B cell (primary cell): ENCODE data around the gene DAG1.

Experiments used
- EZH2 ChIP-seq: IDR thresholded peaks from 2 replicates; pipeline ENCODE4 v1.6.1; 2012; ENCODE audit warnings: borderline replicate concordance, low read depth, mild to moderate bottlenecking, moderate library complexity, low read length; ENCODE audit not compliant: insufficient read depth, poor library complexity, severe bottlenecking
- TF ChIP-seq, protein P1 (sequence below): fragments of 200-600 bp; IDR thresholded peaks from one replicate; pipeline ENCODE4 v1.8.0; 2022; ENCODE audit warnings: antibody characterized with exemption, mild to moderate bottlenecking

DNA sequence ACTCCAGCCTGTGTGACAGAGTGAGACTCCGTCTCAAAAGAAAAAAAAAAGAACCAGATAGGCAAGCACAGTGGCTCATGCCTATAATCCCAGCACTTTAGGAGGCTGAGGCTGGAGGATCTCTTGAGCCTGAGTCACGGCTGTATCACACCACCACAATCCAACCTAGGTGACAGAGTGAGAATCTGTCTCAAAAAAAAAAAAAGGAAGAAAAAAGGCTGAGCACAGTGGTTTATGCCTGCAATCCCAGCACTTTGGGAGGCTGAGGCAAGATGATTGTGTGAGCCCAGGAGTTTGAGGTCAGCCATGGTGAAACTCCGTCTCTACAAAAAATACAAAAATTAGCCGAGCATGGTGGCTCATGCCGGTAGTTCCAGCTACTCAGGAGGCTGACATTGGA, 35.3 kb upstream of the DAG1 start:
- TF ChIP-seq, protein P1, sequence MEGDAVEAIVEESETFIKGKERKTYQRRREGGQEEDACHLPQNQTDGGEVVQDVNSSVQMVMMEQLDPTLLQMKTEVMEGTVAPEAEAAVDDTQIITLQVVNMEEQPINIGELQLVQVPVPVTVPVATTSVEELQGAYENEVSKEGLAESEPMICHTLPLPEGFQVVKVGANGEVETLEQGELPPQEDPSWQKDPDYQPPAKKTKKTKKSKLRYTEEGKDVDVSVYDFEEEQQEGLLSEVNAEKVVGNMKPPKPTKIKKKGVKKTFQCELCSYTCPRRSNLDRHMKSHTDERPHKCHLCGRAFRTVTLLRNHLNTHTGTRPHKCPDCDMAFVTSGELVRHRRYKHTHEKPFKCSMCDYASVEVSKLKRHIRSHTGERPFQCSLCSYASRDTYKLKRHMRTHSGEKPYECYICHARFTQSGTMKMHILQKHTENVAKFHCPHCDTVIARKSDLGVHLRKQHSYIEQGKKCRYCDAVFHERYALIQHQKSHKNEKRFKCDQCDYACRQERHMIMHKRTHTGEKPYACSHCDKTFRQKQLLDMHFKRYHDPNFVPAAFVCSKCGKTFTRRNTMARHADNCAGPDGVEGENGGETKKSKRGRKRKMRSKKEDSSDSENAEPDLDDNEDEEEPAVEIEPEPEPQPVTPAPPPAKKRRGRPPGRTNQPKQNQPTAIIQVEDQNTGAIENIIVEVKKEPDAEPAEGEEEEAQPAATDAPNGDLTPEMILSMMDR, result no peak
- TF ChIP-seq EZH2, result no peak
